A673 (cell line): ENCODE results near the gene RECK. TPM values are rescaled to one million over a fixed set of nuclear protein-coding genes. Genes with fewer than 3 reads are reported as not detected.

Source experiments
- BruUV-seq: library from RNA; stranded (reverse); fragments of 400-500 nt; replicated peaks from 2 replicates; lab custom pipeline; 2021; lab: Mats Ljungman, UMichigan
- CTCF ChIA-PET: fragments of 300-600 bp; sonication (Branson Sonifier 250); formaldehyde crosslinking; loops from one replicate; lab custom pipeline; 2022; ENCODE audit warnings: antibody characterized with exemption; lab: Charles Lee
- POLR2A ChIA-PET: fragments of 300-600 bp; sonication (Branson Sonifier 250); formaldehyde crosslinking; loops from one replicate; lab custom pipeline; 2022; ENCODE audit warnings: antibody characterized with exemption; ENCODE audit not compliant: low non-redundant PET; lab: Charles Lee
- DNase-seq: peaks from one replicate; pipeline ENCODE4 v3.0.0-alpha.2; 2015; ENCODE audit warnings: low spot score
- H3K27ac ChIP-seq: fragments of 200-600 bp; sonication (generic); 2 replicates; pipeline ENCODE4 v1.5.1; 2016; ENCODE audit warnings: mixed run types, low read depth, mild to moderate bottlenecking, mixed read lengths, antibody characterized with exemption, low read length; ENCODE audit not compliant: poor library complexity, severe bottlenecking
- H3K27me3 ChIP-seq: fragments of 200-600 bp; sonication (generic); replicated peaks from 2 replicates; pipeline ENCODE4 v1.6.1; 2017; ENCODE audit warnings: mixed run types, low read depth, mild to moderate bottlenecking, mixed read lengths, antibody characterized with exemption, low read length; ENCODE audit not compliant: insufficient read depth, poor library complexity
- H3K36me3 ChIP-seq: fragments of 200-600 bp; sonication (generic); 2 replicates; pipeline ENCODE4 v1.6.1; 2016; ENCODE audit warnings: mixed run types, mild to moderate bottlenecking, mixed read lengths, antibody characterized with exemption, low read length; ENCODE audit not compliant: insufficient read depth, poor library complexity, severe bottlenecking
- H3K4me1 ChIP-seq: fragments of 200-600 bp; sonication (generic); 2 replicates; pipeline ENCODE4 v1.6.1; 2017; ENCODE audit warnings: mixed run types, mild to moderate bottlenecking, mixed read lengths, antibody characterized with exemption, low read length; ENCODE audit not compliant: insufficient read depth, poor library complexity, severe bottlenecking
- H3K4me3 ChIP-seq: fragments of 200-600 bp; sonication (generic); 2 replicates; pipeline ENCODE4 v1.5.1; 2016; ENCODE audit warnings: low read depth, mixed run types, mild to moderate bottlenecking, mixed read lengths, low read length; ENCODE audit not compliant: poor library complexity, severe bottlenecking
- H3K9me3 ChIP-seq: fragments of 200-600 bp; sonication (generic); 2 replicates; pipeline ENCODE4 v1.6.1; 2016; ENCODE audit warnings: mixed run types, low read depth, mild to moderate bottlenecking, mixed read lengths, antibody characterized with exemption, low read length; ENCODE audit not compliant: poor library complexity, severe bottlenecking
- EZH2 ChIP-seq: fragments of 200-600 bp; sonication (generic); IDR thresholded peaks from 2 replicates; pipeline ENCODE4 v1.6.1; 2017; ENCODE audit warnings: borderline replicate concordance, low read depth, mild to moderate bottlenecking, mixed read lengths, antibody characterized with exemption, low read length; ENCODE audit not compliant: poor library complexity, severe bottlenecking
- intact Hi-C: fragments of 100-400 bp; cut with micrococcal nuclease; formaldehyde crosslinking; loops from one replicate; pipeline ENCODE4 v1.10.0; 2022; ENCODE audit not compliant: unreplicated experiment
- total RNA-seq: library from RNA; stranded (reverse); gene quantifications from 2 replicates; pipeline ENCODE4 v1.2.3, GENCODE V29; 2021
- TF ChIP-seq, protein P1 (sequence below): fragments of 300-800, 200-600 bp; sonication (generic); conservative IDR thresholded peaks from 2 replicates; pipeline ENCODE4 v1.5.1; 2017; ENCODE audit warnings: low read depth, mild to moderate bottlenecking, antibody characterized with exemption, low read length, moderate library complexity, mixed read lengths

Gene RECK
- total RNA-seq, 1 experiment from 2014 or later: 9.1 TPM

DNA sequence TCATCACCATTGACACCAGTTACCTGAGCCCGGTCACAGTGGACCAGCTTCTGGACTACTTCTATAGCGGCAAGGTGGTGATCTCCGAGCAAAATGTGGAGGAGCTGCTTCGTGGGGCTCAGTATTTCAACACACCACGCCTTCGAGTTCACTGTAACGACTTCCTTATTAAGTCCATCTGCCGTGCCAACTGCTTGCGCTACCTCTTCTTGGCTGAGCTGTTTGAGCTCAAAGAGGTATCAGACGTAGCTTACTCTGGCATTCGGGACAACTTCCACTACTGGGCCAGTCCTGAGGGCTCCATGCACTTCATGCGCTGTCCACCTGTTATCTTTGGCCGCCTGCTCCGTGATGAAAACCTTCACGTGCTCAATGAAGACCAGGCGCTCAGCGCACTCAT lies 133.0 kb downstream of the RECK start:
- BruUV-seq: no TSS peak
- Histone ChIP-seq H3K4me1 (no peaks in the 10 kb centered on the region), H3K4me3 (no peak overlapping the region), H3K9me3 (no peaks in the 10 kb centered on the region), H3K36me3 (no peaks in the 10 kb centered on the region), H3K27me3 (no peaks in the 10 kb centered on the region), H3K27ac (no peak overlapping the region)
- intact Hi-C loops: loop anchor here (5.0 kb wide), 2 partner anchors 162 to 217 kb away; no protein-coding TSS in a partner anchor
- CTCF ChIA-PET: no interaction called here
- no peak for DNase-seq
- TF ChIP-seq, protein P1, sequence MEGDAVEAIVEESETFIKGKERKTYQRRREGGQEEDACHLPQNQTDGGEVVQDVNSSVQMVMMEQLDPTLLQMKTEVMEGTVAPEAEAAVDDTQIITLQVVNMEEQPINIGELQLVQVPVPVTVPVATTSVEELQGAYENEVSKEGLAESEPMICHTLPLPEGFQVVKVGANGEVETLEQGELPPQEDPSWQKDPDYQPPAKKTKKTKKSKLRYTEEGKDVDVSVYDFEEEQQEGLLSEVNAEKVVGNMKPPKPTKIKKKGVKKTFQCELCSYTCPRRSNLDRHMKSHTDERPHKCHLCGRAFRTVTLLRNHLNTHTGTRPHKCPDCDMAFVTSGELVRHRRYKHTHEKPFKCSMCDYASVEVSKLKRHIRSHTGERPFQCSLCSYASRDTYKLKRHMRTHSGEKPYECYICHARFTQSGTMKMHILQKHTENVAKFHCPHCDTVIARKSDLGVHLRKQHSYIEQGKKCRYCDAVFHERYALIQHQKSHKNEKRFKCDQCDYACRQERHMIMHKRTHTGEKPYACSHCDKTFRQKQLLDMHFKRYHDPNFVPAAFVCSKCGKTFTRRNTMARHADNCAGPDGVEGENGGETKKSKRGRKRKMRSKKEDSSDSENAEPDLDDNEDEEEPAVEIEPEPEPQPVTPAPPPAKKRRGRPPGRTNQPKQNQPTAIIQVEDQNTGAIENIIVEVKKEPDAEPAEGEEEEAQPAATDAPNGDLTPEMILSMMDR: no peak
- no peak for TF ChIP-seq EZH2
- POLR2A ChIA-PET: no interaction called here

DNA sequence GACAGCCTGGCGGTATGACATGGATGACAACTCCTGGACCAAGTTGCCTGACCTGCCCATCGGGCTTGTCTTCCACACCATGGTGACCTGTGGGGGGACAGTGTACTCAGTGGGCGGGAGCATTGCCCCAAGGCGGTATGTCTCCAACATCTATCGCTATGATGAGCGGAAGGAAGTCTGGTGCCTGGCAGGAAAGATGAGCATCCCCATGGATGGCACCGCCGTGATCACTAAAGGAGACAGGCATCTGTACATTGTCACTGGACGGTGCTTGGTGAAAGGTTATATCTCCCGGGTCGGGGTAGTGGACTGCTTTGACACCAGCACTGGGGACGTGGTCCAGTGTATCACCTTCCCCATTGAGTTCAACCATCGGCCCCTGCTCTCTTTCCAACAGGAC lies 133.8 kb downstream of the RECK start:
- ChIA-PET CTCF (no interaction called here), POLR2A (no interaction called here)
- no peaks in the 10 kb centered on the region for H3K36me3 ChIP-seq
- BruUV-seq: no TSS peak
- H3K27ac ChIP-seq: no peak overlapping the region
- no peaks in the 10 kb centered on the region for H3K9me3 ChIP-seq
- intact Hi-C loops: no loop called here
- no peaks in the 10 kb centered on the region for H3K27me3 ChIP-seq
- TF ChIP-seq EZH2: no peak
- TF ChIP-seq, protein P1: no peak
- no peak for DNase-seq
- no peaks in the 10 kb centered on the region for H3K4me1 ChIP-seq
- H3K4me3 ChIP-seq: no peak overlapping the region

DNA sequence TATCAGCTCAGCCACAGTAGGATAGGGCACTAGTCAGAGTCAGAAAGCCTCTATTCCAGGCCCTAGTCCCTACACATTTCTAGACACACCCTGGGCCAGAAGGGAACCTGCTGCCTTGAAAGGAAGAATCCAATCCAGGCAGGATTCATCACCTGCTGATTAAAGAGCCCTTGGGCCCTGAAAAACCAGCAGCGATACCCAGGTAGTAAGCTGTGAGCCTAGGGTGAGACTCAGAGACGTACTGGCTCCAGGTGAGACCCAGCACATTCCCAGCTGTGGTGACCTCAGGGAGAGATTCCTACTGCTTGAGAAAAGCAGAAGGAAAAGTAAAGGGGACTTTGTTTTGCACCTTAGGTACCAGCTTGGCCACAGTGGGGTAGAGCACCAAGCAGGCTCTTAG lies 137.1 kb downstream of the RECK start:
- DNase-seq: no peak
- ChIA-PET POLR2A (interaction anchor here (0.5 kb wide), 1 partner anchor 189 kb away, joined by 5 read pairs; no protein-coding TSS in a partner anchor), CTCF (interaction anchor here (0.7 kb wide), 1 partner anchor 155 kb away, joined by 8 read pairs; no protein-coding TSS in a partner anchor)
- no peaks in the 10 kb centered on the region for H3K4me1 ChIP-seq
- BruUV-seq: no TSS peak
- H3K27ac ChIP-seq: no peak overlapping the region
- intact Hi-C loops: no loop called here
- TF ChIP-seq EZH2: no peak
- H3K36me3 ChIP-seq: no peaks in the 10 kb centered on the region
- no peaks in the 10 kb centered on the region for H3K27me3 ChIP-seq
- H3K4me3 ChIP-seq: no peak overlapping the region
- no peaks in the 10 kb centered on the region for H3K9me3 ChIP-seq

Other genes starting within 250 kb of the RECK start
- gene NPR2, start 245.3 kb upstream of the RECK start, total RNA-seq: 4.7 and 9.1 TPM in 2 replicates
- gene SPAG8, start 224.7 kb upstream of the RECK start, total RNA-seq: 1.1 and 1.4 TPM in 2 replicates
- 51.5 and 68.9 TPM in 2 replicates for gene HINT2, start 221.9 kb upstream of the RECK start, total RNA-seq
- not detected in 2 replicates for gene FAM221B, start 208.2 kb upstream of the RECK start, total RNA-seq
- 6.9 and 10.9 TPM in 2 replicates for gene TMEM8B, start 207.7 kb upstream of the RECK start, total RNA-seq
- not detected in 2 replicates for gene OR13J1, start 166.5 kb upstream of the RECK start, total RNA-seq
- 0.33 TPM in 1 of 2 replicates, not detected in the other for gene HRCT1, start 130.7 kb upstream of the RECK start, total RNA-seq
- 0.37 TPM in 1 of 2 replicates, not detected in the other for gene SPAAR, start 127.4 kb upstream of the RECK start, total RNA-seq
- not detected in 2 replicates for gene OR2S2, start 78.8 kb upstream of the RECK start, total RNA-seq
- 5.0 and 6.9 TPM in 2 replicates for gene GLIPR2, start 99.8 kb downstream of the RECK start, total RNA-seq
- gene CCIN, start 132.5 kb downstream of the RECK start, total RNA-seq: not detected in 2 replicates
- gene CLTA, start 154.0 kb downstream of the RECK start, total RNA-seq: 195 and 226 TPM in 2 replicates
- 20.6 and 23.7 TPM in 2 replicates for gene GNE, start 221.5 kb downstream of the RECK start, total RNA-seq